Neural cell (in vitro differentiated cells): Measurements from ENCODE around the gene SEC16B. TPM values are rescaled to one million over a fixed set of nuclear protein-coding genes. Genes with fewer than 3 reads are reported as not detected.

ENCODE experiments used
- H2AFZ ChIP-seq: fragments of 200-600, 300-800 bp; sonication (generic), shearing (Covaris generic); 2 replicates; pipeline ENCODE4 v1.6.0; 2014; ENCODE audit warnings: low read depth, mild to moderate bottlenecking, antibody characterized with exemption, low read length, moderate library complexity
- H3F3A ChIP-seq: fragments of 200-600 bp; shearing (Covaris generic); 2 replicates; pipeline ENCODE4 v1.6.1; 2016; ENCODE audit warnings: mild to moderate bottlenecking, moderate library complexity, mixed read lengths, antibody characterized with exemption, low read length; ENCODE audit not compliant: insufficient read depth, poor library complexity, severe bottlenecking
- H3K27ac ChIP-seq: fragments of 200-600, 300-800 bp; sonication (generic), shearing (Covaris generic); 2 replicates; pipeline ENCODE4 v1.5.1; 2014; ENCODE audit warnings: mild to moderate bottlenecking, low read length, moderate library complexity
- H3K27me3 ChIP-seq: fragments of 300-800, 200-600 bp; sonication (generic), shearing (Covaris generic); 2 replicates; pipeline ENCODE4 v1.6.0; 2014; ENCODE audit warnings: mild to moderate bottlenecking, low read depth, low read length, moderate library complexity; ENCODE audit not compliant: insufficient read depth
- H3K36me3 ChIP-seq: fragments of 300-800, 200-600 bp; sonication (generic), shearing (Covaris generic); 2 replicates; pipeline ENCODE4 v1.5.1; 2014; ENCODE audit warnings: mild to moderate bottlenecking, antibody characterized with exemption, low read length, moderate library complexity; ENCODE audit not compliant: insufficient read depth
- H3K4me2 ChIP-seq: fragments of 300-800, 200-600 bp; sonication (generic), shearing (Covaris generic); 2 replicates; pipeline ENCODE4 v1.6.0; 2014; ENCODE audit warnings: mild to moderate bottlenecking, low read length
- H3K4me3 ChIP-seq: fragments of 300-800, 200-600 bp; sonication (generic), shearing (Covaris generic); 2 replicates; pipeline ENCODE4 v1.5.1; 2014; ENCODE audit warnings: mild to moderate bottlenecking, low read length, moderate library complexity
- H3K79me2 ChIP-seq: fragments of 200-600 bp; shearing (Covaris generic); replicated peaks from 2 replicates; pipeline ENCODE4 v1.6.0; 2014; ENCODE audit warnings: mild to moderate bottlenecking, low read length, moderate library complexity; ENCODE audit not compliant: insufficient read depth
- H3K9ac ChIP-seq: fragments of 300-800, 200-600 bp; sonication (generic), shearing (Covaris generic); 2 replicates; pipeline ENCODE4 v1.6.1; 2016; ENCODE audit warnings: mild to moderate bottlenecking, low read length, mixed read lengths
- H3K9me2 ChIP-seq: fragments of 200-600 bp; shearing (Covaris generic); 2 replicates; pipeline ENCODE4 v1.6.1; 2016; ENCODE audit warnings: mild to moderate bottlenecking, low read length, mixed read lengths; ENCODE audit not compliant: insufficient read depth
- H3K9me3 ChIP-seq: fragments of 200-600, 300-800 bp; sonication (generic), shearing (Covaris generic); 2 replicates; pipeline ENCODE4 v1.6.1; 2016; ENCODE audit warnings: mild to moderate bottlenecking, mixed run types, low read length, moderate library complexity, mixed read lengths
- H4K20me1 ChIP-seq: fragments of 200-600 bp; shearing (Covaris generic); 2 replicates; pipeline ENCODE4 v1.6.1; 2016; ENCODE audit warnings: mild to moderate bottlenecking, mixed run types; ENCODE audit not compliant: insufficient read depth
- CTCF ChIP-seq: fragments of 450-650 bp; IDR thresholded peaks from 2 replicates; pipeline ENCODE4 v1.5.1; 2014; ENCODE audit warnings: antibody characterized with exemption, mild to moderate bottlenecking, moderate library complexity; ENCODE audit not compliant: poor library complexity, severe bottlenecking
- EP300 ChIP-seq: fragments of 450-650 bp; conservative IDR thresholded peaks from 2 replicates; pipeline ENCODE4 v1.6.1; 2014; ENCODE audit warnings: antibody characterized with exemption, mild to moderate bottlenecking, moderate library complexity; ENCODE audit not compliant: poor library complexity, severe bottlenecking
- EZH2 ChIP-seq: fragments of 200-600, 300-800 bp; shearing (Covaris generic), sonication (generic); IDR thresholded peaks from 2 replicates; pipeline ENCODE4 v1.6.1; 2014; ENCODE audit warnings: antibody characterized with exemption, low read length, borderline replicate concordance, mild to moderate bottlenecking; ENCODE audit not compliant: insufficient read depth, poor library complexity, severe bottlenecking
- MXI1 ChIP-seq: fragments of 450-650 bp; conservative IDR thresholded peaks from 2 replicates; pipeline ENCODE4 v1.6.1; 2014; ENCODE audit warnings: antibody characterized with exemption, mild to moderate bottlenecking; ENCODE audit not compliant: poor library complexity, severe bottlenecking
- POLR2AphosphoS5 ChIP-seq: IDR thresholded peaks from 2 replicates; pipeline ENCODE4 v1.6.1; 2012
- RAD21 ChIP-seq: fragments of 450-650 bp; conservative IDR thresholded peaks from 2 replicates; pipeline ENCODE4 v1.6.1; 2014; ENCODE audit warnings: antibody characterized with exemption, mild to moderate bottlenecking, moderate library complexity
- SMC3 ChIP-seq: fragments of 450-650 bp; conservative IDR thresholded peaks from 2 replicates; pipeline ENCODE4 v1.6.1; 2014; ENCODE audit warnings: antibody characterized with exemption, mild to moderate bottlenecking, moderate library complexity; ENCODE audit not compliant: poor library complexity
- TAF1 ChIP-seq: IDR thresholded peaks from 2 replicates; pipeline ENCODE4 v1.6.1; 2012; ENCODE audit warnings: low read depth
- polyA plus RNA-seq: library from polyadenylated mRNA; depleted of rRNA; stranded (reverse); fragments of >200 nt; gene quantifications from 2 replicates; pipeline ENCODE4 v1.2.3, GENCODE V29; 2014
- TF ChIP-seq, protein P1 (sequence below): IDR thresholded peaks from 2 replicates; pipeline ENCODE4 v1.6.1; 2012; ENCODE audit warnings: borderline replicate concordance

The SEC16B gene
- polyA plus RNA-seq, 1 donor from 2014 or later: 0.78 TPM

GRCh38 chr1:177932123-177932522 lies 37.7 kb downstream of the SEC16B start:
- Histone ChIP-seq H3K79me2 (no peaks in the 10 kb centered on the region), H3K9ac (no peak overlapping the region), H4K20me1 (no peaks in the 10 kb centered on the region), H3K4me3 (no peak overlapping the region), H3K27me3 (no peaks in the 10 kb centered on the region), H3K27ac (no peak overlapping the region), H3K4me2 (no peak overlapping the region), H3K9me3 (no peaks in the 10 kb centered on the region), H2AFZ (no peak overlapping the region), H3F3A (no peaks in the 10 kb centered on the region), H3K9me2 (no peaks in the 10 kb centered on the region), H3K36me3 (no peaks in the 10 kb centered on the region)
- no peak for TF ChIP-seq EP300
- no peak for TF ChIP-seq CTCF
- no peak for TF ChIP-seq TAF1
- no peak for TF ChIP-seq MXI1
- no peak for TF ChIP-seq POLR2AphosphoS5
- TF ChIP-seq RAD21: no peak
- no peak for TF ChIP-seq EZH2
- TF ChIP-seq SMC3: no peak
- TF ChIP-seq, protein P1, sequence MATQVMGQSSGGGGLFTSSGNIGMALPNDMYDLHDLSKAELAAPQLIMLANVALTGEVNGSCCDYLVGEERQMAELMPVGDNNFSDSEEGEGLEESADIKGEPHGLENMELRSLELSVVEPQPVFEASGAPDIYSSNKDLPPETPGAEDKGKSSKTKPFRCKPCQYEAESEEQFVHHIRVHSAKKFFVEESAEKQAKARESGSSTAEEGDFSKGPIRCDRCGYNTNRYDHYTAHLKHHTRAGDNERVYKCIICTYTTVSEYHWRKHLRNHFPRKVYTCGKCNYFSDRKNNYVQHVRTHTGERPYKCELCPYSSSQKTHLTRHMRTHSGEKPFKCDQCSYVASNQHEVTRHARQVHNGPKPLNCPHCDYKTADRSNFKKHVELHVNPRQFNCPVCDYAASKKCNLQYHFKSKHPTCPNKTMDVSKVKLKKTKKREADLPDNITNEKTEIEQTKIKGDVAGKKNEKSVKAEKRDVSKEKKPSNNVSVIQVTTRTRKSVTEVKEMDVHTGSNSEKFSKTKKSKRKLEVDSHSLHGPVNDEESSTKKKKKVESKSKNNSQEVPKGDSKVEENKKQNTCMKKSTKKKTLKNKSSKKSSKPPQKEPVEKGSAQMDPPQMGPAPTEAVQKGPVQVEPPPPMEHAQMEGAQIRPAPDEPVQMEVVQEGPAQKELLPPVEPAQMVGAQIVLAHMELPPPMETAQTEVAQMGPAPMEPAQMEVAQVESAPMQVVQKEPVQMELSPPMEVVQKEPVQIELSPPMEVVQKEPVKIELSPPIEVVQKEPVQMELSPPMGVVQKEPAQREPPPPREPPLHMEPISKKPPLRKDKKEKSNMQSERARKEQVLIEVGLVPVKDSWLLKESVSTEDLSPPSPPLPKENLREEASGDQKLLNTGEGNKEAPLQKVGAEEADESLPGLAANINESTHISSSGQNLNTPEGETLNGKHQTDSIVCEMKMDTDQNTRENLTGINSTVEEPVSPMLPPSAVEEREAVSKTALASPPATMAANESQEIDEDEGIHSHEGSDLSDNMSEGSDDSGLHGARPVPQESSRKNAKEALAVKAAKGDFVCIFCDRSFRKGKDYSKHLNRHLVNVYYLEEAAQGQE: no peak

- Histone ChIP-seq H3K36me3 (no peaks in the 10 kb centered on the region), H3K27ac (no peak overlapping the region), H3F3A (no peaks in the 10 kb centered on the region), H2AFZ (no peak overlapping the region), H3K4me2 (no peak overlapping the region), H4K20me1 (no peaks in the 10 kb centered on the region), H3K79me2 (no peaks in the 10 kb centered on the region), H3K9ac (no peak overlapping the region), H3K9me2 (no peaks in the 10 kb centered on the region), H3K27me3 (no peaks in the 10 kb centered on the region), H3K4me3 (no peak overlapping the region), H3K9me3 (no peaks in the 10 kb centered on the region)
- TF ChIP-seq EP300 (peak; percentile 56), CTCF (no peak), MXI1 (peak; percentile 34)
Measured at GRCh38 chr1:177928952-177929351, 40.9 kb downstream of the SEC16B start.
